ENCODE measurements around the gene OR10X1.

- TF ChIP-seq CTCF (IDR thresholded peaks at IDR 0.05) = no peak
- TF ChIP-seq ZFX (IDR thresholded peaks at IDR 0.05; ENCODE audit: borderline replicate concordance) = no peak
These were observed 34.1 kb upstream of the OR10X1 start for GRCh38 chr1:158613764-158614163.

Data from 22Rv1 (cell line).